ENCODE data around the gene CPVL. TPM values are rescaled to one million over a fixed set of nuclear protein-coding genes. Genes with fewer than 3 reads are reported as not detected.

Gene CPVL
- total RNA-seq, 1 experiment from 2014 or later: 7.1 TPM

DNA sequence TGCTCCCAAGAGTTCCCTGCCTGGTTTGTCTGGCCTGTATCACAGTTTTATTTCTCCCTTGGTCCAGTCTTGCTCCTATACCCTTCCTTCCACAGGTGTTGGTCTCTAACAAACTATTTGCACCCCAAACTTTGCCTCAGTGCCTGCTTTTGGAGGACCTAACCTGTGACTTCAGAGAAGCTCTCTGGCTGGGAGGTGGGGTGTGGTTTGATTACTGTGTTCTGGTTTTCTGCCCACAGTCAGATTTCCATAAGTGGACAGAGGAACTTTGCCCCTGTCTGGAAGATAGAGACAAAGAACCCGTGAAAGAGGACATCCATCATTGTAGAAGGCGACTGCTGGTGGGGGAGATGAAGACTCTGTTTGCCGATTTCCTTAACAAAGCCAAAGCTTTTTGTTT, 132.4 kb downstream of the CPVL start:
- 0 out of 2 replicates have a peak, but pooled peaks cover 3% of the 10 kb centered on the region for H3K27me3 ChIP-seq
- no peak overlapping the region for H3K4me3 ChIP-seq
- H3K27ac ChIP-seq: no peak overlapping the region
- peaks cover 4% of the 10 kb centered on the region; the same call in 1 of the 2 replicates for H3K4me1 ChIP-seq
- H3K36me3 ChIP-seq: no peaks in the 10 kb centered on the region
- no peak for DNase-seq
- H3K9me3 ChIP-seq (replicated peaks): no peaks in the 10 kb centered on the region

DNA sequence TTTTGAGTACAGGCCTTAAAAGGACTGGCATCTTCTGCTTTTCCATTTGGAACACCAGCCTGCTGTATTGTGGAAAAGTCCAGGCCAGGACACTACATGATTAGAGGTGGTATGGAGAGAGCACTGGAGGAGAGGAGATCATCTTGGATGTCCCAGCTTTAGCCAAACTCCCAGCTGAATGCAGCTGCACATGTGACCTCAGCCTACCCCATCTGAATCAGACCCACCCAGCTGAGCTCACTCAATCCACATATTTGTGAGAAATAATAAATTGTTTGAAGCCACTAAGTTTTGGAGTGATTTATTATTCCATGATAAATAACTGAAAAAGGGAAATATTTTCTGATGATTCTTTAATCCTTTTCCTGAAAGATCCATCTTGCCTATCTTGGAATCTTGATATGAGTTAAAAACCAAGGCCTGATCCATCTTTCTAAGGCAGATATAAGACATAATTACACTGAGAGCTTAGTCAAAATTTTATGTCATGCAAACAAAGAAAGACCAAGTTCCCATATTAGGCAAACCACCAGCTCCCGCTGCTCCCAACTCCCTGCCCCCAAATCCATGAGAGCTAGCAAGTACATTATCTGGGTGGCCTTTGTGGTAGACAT, 133.1 kb downstream of the CPVL start:
- H3K9me3 ChIP-seq (replicated peaks): no peaks in the 10 kb centered on the region
- no peaks in the 10 kb centered on the region for H3K36me3 ChIP-seq
- H3K27me3 ChIP-seq: 0 out of 2 replicates have a peak, but pooled peaks cover 3% of the 10 kb centered on the region
- no peak overlapping the region for H3K27ac ChIP-seq
- H3K4me1 ChIP-seq: peaks cover 4% of the 10 kb centered on the region; the same call in 1 of the 2 replicates
- DNase-seq: no peak
- no peak overlapping the region for H3K4me3 ChIP-seq

DNA sequence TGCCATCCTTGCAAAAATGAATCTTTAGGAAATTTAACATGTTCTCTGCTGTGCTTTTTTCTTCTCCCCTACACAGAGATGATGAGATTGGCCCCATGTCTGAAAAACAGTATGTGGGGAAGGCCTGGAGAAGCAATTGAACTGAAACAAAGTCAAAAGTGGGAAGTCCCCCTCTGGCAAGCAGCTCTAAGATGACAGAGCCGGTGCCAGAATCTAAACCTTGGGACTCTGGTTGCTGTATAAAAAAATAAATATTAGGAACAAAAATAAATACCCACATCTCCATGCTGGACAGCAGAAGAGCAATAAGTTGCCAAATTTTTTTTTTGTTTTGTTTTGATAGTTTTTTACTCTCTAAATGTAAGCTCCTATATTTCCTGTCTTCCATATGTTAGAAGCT, 136.4 kb downstream of the CPVL start:
- Histone ChIP-seq H3K27ac (no peak overlapping the region), H3K4me3 (no peak overlapping the region), H3K4me1 (no peaks in the 10 kb centered on the region), H3K27me3 (peaks cover 3% of the 10 kb centered on the region; the same call in 1 of the 2 replicates), H3K36me3 (no peaks in the 10 kb centered on the region), H3K9me3 (replicated peaks) (no peaks in the 10 kb centered on the region)
- no peak for DNase-seq

DNA sequence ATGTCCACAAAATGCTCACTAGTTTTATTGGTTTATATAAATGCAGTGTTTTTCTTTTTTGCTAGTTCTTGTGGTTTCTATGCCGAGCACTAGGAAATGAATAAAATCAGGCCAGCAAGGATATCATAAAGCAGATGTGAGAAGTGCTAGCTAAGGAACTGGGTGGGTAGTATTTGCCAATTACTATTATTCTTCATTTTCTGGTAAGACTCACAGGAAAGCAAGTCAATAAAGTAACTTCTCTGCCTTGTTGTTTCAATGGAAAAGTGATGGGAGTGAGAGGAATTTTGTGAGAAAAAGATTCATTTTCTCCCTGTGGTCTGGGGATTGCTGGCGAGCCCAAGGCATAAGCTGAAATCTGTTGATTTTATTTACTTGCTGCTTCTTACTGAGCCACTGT, 137.7 kb downstream of the CPVL start:
- H3K4me1 ChIP-seq: no peaks in the 10 kb centered on the region
- DNase-seq: no peak
- H3K36me3 ChIP-seq: no peaks in the 10 kb centered on the region
- no peaks in the 10 kb centered on the region for H3K9me3 ChIP-seq (replicated peaks)
- no peak overlapping the region for H3K4me3 ChIP-seq
- H3K27me3 ChIP-seq: peaks cover 3% of the 10 kb centered on the region; the same call in 1 of the 2 replicates
- H3K27ac ChIP-seq: no peak overlapping the region

DNA sequence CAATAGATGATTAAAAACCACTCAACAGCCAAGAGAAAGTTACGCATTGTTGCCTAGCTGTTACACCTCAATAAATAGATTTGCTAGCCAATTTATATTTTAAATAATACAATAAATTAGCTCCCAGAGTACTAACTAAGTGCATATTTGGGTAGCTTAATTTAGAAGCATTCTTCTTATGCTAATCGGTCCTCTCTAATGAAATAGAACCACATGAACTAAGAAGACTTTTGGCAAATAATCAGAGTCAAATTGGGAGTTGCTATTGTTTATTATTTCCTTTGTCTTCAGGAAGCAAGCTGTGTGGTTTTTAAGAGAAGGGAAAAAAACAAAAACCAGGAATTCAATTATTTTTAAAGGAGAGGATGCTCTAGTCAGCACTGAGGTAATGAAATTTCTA, 139.2 kb downstream of the CPVL start:
- no peaks in the 10 kb centered on the region for H3K36me3 ChIP-seq
- no peak overlapping the region for H3K4me3 ChIP-seq
- peaks cover 3% of the 10 kb centered on the region; the same call in 1 of the 2 replicates for H3K27me3 ChIP-seq
- no peaks in the 10 kb centered on the region for H3K4me1 ChIP-seq
- no peak for DNase-seq
- no peaks in the 10 kb centered on the region for H3K9me3 ChIP-seq (replicated peaks)
- no peak overlapping the region for H3K27ac ChIP-seq

DNA sequence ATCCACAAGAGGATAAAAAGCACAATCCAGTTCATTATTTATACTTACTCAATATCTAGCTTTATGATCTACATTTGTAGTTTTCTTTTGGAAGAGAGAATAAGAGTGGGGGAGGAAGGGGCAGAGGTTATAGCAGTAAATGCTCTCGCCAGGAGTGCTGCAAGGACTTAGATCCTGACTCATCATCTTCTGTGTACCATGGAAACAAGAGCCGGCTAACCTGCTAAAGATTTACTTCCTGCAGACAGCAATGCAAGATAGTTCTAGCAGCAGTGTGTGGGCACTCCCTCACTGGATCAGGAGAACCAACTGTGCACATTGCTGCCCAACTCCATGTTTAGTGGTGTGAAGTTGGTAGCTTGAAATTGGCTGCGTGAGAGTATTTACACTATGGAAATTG, 140.5 kb downstream of the CPVL start:
- DNase-seq: no peak
- no peaks in the 10 kb centered on the region for H3K4me1 ChIP-seq

DNA sequence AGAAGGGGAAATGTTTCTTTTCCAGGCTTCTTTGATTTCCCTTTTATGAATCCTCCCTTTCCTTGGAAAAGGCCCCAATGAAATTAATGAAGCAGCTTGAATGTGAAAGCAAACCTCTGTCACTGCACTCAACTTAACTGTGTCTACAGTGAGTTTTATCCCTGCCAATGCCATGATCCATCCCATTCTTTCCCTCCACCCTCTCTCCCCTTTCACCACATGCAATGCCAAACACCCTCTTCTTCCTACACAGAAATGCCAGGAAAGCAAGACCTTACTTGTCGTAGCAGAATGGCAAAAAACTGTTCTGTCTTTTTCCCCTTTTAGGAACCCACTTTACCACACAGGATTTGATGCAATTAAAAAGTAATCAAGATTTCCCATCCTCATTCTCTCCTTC, 140.9 kb downstream of the CPVL start:
- Histone ChIP-seq H3K27me3 (no peaks in the 10 kb centered on the region; the same call in 1 of the 2 replicates), H3K36me3 (no peaks in the 10 kb centered on the region), H3K9me3 (replicated peaks) (no peaks in the 10 kb centered on the region), H3K4me1 (no peaks in the 10 kb centered on the region), H3K4me3 (no peak overlapping the region), H3K27ac (no peak overlapping the region)
- DNase-seq: no peak

More for the DNA sequence above, 140.5 kb downstream of the CPVL start:
- no peak overlapping the region for H3K4me3 ChIP-seq
- H3K36me3 ChIP-seq: no peaks in the 10 kb centered on the region
- H3K27me3 ChIP-seq: no peaks in the 10 kb centered on the region; the same call in 1 of the 2 replicates
- no peak overlapping the region for H3K27ac ChIP-seq
- H3K9me3 ChIP-seq (replicated peaks): no peaks in the 10 kb centered on the region

DNA sequence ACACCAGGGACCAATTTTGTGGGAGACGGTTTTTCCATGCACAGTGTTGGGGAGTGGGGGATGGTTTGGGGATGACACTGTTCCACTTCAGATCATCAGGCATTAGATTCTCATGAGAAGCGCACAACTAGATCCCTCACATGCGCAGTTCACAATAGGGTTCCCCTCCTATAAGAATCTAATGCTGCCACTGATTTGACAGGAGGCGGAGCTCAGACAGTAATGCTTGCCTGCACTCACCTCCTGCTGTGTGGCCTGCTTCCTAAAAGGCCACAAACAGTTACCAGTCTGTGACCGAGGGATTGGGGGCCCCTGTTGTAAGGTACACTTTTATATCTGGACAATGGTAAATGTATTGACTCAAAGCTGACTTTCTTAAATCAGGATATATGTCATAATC, 142.6 kb downstream of the CPVL start:
- H3K27ac ChIP-seq: no peak overlapping the region
- no peaks in the 10 kb centered on the region for H3K9me3 ChIP-seq (replicated peaks)
- H3K4me3 ChIP-seq: no peak overlapping the region
- no peaks in the 10 kb centered on the region for H3K4me1 ChIP-seq
- no peaks in the 10 kb centered on the region for H3K36me3 ChIP-seq
- no peak for DNase-seq
- H3K27me3 ChIP-seq: no peaks in the 10 kb centered on the region; the same call in 1 of the 2 replicates

DNA sequence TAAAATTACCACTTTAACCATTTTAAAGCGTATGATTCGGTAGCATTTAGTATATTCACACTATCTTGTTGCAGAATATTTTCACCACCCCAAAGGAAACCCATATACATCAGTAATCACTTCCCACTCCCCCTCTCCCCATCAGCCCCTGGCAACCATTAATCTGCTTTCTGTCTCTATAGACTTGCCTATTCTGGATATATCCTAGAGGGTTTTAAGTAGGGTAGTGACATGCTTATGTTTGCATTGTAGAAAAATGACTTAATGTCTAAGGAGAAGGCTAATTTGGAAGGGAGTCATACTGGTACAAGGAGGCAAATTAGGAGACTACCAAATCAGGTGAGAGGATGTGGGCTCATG, 145.6 kb downstream of the CPVL start:
- H3K36me3 ChIP-seq: no peaks in the 10 kb centered on the region
- H3K27me3 ChIP-seq: no peaks in the 10 kb centered on the region; the same call in 1 of the 2 replicates
- no peaks in the 10 kb centered on the region for H3K9me3 ChIP-seq (replicated peaks)
- H3K4me1 ChIP-seq: no peaks in the 10 kb centered on the region
- no peak for DNase-seq
- no peak overlapping the region for H3K4me3 ChIP-seq
- no peak overlapping the region for H3K27ac ChIP-seq

DNA sequence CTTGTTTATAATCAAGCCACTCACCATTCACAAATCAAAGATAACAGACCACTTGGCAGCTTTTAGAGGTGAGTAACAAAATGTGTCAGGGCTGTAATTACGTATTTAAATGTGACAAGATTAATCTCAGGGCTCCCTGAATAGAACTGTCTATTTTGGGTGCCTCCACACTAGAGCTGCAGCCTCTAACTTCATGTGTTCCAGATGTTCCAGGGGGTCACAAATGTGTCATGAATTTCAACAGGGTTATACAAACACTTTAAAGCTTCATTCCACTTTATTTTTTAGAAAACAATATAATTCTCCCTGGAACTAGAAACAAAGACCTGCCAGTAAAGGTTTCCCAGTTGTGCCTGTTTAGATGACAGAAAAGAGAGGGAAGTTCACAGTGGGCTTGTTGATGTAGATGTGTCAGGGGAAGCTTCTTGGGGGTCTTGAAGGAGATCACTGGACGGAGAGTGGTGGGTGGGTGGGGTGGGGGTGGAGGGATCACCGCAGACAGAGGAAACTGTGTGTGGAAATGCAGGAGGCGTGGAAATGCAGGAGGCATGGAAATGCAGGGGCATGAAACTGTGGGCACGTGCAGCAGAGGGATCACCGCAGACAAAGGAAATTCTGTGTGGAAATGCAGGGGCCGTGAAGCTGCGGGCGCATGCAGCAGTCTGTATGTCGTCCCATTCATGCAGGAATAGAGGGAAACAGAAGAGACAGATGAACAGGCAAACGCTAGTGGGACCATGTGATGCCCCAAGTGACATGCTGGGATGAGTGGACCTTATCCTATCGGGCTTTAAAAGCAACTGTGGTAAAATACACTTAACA, 146.2 kb downstream of the CPVL start:
- DNase-seq: no peak
- H3K4me1 ChIP-seq: no peaks in the 10 kb centered on the region
- no peak overlapping the region for H3K4me3 ChIP-seq
- no peaks in the 10 kb centered on the region for H3K9me3 ChIP-seq (replicated peaks)
- H3K27ac ChIP-seq: no peak overlapping the region
- H3K36me3 ChIP-seq: no peaks in the 10 kb centered on the region
- H3K27me3 ChIP-seq: no peaks in the 10 kb centered on the region; the same call in 1 of the 2 replicates

DNA sequence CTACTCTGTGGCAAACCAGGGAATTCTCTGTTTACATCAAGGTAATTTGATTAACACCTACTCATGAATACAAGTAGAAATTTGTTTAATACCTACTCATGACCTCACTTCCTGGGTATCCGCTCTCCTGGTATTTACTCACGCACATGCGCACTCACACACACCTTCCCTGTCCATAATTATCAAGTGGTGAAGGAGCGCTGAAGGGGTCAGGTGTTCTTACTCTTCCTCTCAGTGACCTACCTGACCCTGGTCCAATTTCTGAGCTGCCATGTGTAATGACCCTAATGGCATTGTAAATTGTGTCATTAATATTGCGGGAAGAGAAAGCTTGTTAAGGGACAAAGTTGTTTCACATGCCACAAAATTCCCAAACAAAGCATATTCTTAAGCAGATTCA, 146.9 kb downstream of the CPVL start:
- Histone ChIP-seq H3K27ac (no peak overlapping the region), H3K36me3 (no peaks in the 10 kb centered on the region), H3K27me3 (no peaks in the 10 kb centered on the region), H3K4me1 (no peaks in the 10 kb centered on the region), H3K9me3 (replicated peaks) (no peaks in the 10 kb centered on the region; the same call in 1 of the 2 replicates), H3K4me3 (no peak overlapping the region)
- no peak for DNase-seq

DNA sequence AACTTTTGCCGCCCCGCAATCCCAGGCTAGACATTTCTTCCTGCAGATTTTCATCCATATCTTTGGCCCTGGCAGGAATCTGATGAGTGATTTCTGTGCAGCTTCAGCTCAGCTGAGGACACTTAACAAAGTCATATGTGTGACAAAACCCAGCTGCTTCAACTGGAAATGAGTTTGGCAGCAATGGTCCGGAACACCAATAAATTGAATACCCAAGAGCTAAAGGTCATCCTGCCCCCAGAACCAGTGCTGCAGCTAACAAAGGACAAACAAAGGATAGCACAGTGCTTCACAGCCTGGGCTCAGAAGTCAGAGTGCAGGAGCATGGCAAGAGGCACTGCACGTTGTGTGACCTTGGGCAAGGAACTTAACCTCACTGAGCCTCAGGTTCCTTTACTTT, 148.2 kb downstream of the CPVL start:
- Histone ChIP-seq H3K4me3 (no peak overlapping the region), H3K4me1 (no peaks in the 10 kb centered on the region), H3K27ac (no peak overlapping the region), H3K27me3 (no peaks in the 10 kb centered on the region), H3K9me3 (replicated peaks) (no peaks in the 10 kb centered on the region; the same call in 1 of the 2 replicates), H3K36me3 (no peaks in the 10 kb centered on the region)
- DNase-seq: no peak

DNA sequence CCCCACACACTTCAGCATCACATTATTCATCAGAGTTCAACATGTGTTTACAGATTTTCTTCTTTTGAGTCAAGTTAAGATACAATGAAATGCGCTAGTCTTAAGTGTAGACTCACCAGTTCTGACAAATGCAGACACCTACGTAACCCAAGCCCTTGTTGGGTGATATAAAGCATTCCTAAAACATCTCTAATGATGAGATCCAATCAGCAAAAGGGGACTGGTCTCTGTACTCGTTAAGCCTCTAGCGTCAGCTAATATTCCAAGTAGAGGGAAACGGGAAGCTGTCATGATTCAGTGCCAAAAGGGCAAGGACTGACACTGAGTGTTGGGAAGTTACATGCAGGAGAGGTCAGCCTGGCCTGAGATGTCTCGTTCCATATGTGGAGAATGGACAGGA, 149.5 kb downstream of the CPVL start:
- H3K27me3 ChIP-seq: no peaks in the 10 kb centered on the region
- no peaks in the 10 kb centered on the region for H3K4me1 ChIP-seq
- no peaks in the 10 kb centered on the region; the same call in 1 of the 2 replicates for H3K9me3 ChIP-seq (replicated peaks)
- no peak for DNase-seq
- H3K27ac ChIP-seq: no peak overlapping the region
- H3K4me3 ChIP-seq: no peak overlapping the region
- H3K36me3 ChIP-seq: no peaks in the 10 kb centered on the region

DNA sequence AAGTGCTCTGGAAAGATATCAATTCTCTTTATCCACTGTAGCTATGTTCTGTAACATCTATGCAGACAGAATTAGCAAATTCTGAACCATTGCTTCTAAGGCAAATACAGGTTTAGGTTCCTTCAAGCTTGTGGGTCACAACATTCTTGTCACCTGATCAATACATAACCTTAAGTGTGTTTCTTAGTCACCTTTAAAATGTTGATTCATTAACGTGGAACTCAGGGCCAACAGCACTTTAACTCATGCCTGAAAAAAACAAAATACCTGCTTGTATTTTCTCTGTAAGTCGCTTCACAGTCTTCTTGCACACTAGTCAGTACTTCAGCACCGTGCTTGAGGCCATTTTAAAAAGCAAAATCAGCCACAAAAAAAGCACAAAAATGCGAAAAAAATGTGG, 153.0 kb downstream of the CPVL start:
- no peak for DNase-seq
- H3K36me3 ChIP-seq: no peaks in the 10 kb centered on the region
- H3K4me3 ChIP-seq: no peak overlapping the region
- H3K27ac ChIP-seq: no peak overlapping the region
- peaks cover 10% of the 10 kb centered on the region for H3K4me1 ChIP-seq
- H3K9me3 ChIP-seq (replicated peaks): peaks cover 2% of the 10 kb centered on the region; the same call in 1 of the 2 replicates
- H3K27me3 ChIP-seq: no peaks in the 10 kb centered on the region

DNA sequence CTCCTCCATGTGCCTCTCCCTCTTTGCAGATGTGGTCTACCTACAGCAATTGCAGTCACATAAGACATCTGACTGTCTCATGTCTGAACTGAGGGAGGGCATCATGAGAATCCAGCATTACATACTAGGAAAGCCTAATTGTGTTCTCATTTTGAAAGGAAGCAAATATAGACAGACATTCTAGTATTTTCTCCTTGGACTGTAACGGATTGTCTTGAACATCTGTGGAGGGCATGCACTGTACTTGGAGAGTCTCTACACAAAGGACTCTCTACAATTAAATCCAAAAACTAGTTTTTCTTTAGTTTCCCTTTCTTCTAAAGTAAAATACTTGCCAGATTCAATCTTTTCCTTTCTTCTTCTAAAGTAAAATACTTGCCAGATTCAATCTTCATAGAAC, 153.5 kb downstream of the CPVL start:
- H3K4me1 ChIP-seq: peaks cover 15% of the 10 kb centered on the region
- no peaks in the 10 kb centered on the region for H3K36me3 ChIP-seq
- no peaks in the 10 kb centered on the region for H3K27me3 ChIP-seq
- no peak overlapping the region for H3K27ac ChIP-seq
- DNase-seq: no peak
- H3K4me3 ChIP-seq: no peak overlapping the region
- H3K9me3 ChIP-seq (replicated peaks): peaks cover 2% of the 10 kb centered on the region; the same call in 1 of the 2 replicates

All from SJCRH30 (cell line).